Uterus (tissue), 2 donors: ENCODE results near the gene FRRS1L.

ENCODE experiments used
- CTCF ChIP-seq, 4 experiments: fragments of 200-600 bp in 2 of 4; fragments of 450-650 bp in 2 of 4; sonication (generic) in 2 of 4; IDR thresholded peaks; one replicate each; pipeline ENCODE4 v1.5.1; 2016 to 2019; ENCODE audit warnings: antibody characterized with exemption in 4 of 4, mild to moderate bottlenecking in 2 of 4, moderate library complexity in 1 of 4
- POLR2A ChIP-seq, 2 donors: fragments of 450-650 bp; IDR thresholded peaks; one replicate each; pipeline ENCODE4 v1.6.1; 2016; ENCODE audit warnings: antibody characterized with exemption in 2 of 2, mild to moderate bottlenecking in 1 of 2, moderate library complexity in 1 of 2

GRCh38 chr9:109198736-109199382 lies 31.8 kb upstream of the FRRS1L start:
- no peak for TF ChIP-seq CTCF (IDR thresholded peaks at IDR 0.05)
- TF ChIP-seq POLR2A (IDR thresholded peaks at IDR 0.05): no peak
